Measurements from ENCODE around the gene MFSD12. TPM values are rescaled to one million over a fixed set of nuclear protein-coding genes. Genes with fewer than 3 reads are reported as not detected.

The MFSD12 gene
- total and polyA plus RNA-seq, 2 donors (not counting 3 experiments of a cell fraction or from before 2014, with no cell fraction given) = 51.7 to 78.9 TPM

DNA sequence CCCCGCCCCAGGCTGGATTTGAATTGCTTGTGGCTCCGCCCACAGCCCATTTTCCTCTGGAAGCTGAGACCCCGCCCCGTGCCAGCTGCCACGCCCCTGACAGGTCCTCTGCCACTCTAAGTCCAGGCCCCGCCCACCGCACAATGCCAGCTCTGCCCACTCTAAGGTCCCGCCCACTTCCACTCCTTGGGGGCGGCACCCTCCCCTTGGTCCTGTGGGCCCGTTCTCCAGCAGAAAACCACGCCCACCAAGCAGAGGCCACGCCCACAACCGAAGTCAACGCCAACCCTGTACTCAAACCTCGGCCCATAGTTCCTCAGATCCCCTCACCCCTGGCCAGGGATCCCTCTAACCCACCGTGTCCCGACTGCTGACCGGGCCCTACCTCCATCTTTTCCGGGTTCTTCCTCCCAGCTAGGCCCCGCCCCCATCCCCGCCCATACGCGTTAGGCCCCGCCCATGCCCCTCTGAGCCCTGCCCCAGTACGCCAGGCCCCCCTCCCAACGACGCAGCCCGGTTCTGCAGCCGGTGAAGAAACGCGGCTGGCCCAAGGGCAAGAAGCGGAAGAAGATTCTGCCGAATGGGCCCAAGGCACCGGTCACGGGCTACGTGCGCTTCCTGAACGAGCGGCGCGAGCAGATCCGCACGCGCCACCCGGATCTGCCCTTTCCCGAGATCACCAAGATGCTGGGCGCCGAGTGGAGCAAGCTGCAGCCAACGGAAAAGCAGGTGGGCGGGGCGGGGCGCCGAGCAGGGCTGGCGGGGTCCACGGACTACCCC, 16.7 kb upstream of the MFSD12 start:
- Histone ChIP-seq H4K20me1 (replicated peaks; ENCODE audit: control insufficient read depth, extremely low read depth, insufficient read depth, low read length) (no peaks in the 10 kb centered on the region), H2AFZ (ENCODE audit: low read depth, low read length) (peak overlapping the region; percentile 61), H3K4me2 (ENCODE audit: insufficient read depth, low read length) (no peak overlapping the region), H3K9me3 (replicated peaks; ENCODE audit: control insufficient read depth, insufficient read depth, low read length) (no peaks in the 10 kb centered on the region), H3K4me1 (ENCODE audit: control insufficient read depth, extremely low read depth, insufficient read depth, low read length) (peaks cover 15% of the 10 kb centered on the region), H3K27me3 (ENCODE audit: control insufficient read depth in 2 of 2, insufficient read depth in 2 of 2, low read length in 2 of 2) (no peaks in the 10 kb centered on the region), H3K79me2 (ENCODE audit: control insufficient read depth, insufficient read depth, low read length) (peaks cover 2% of the 10 kb centered on the region), H3K27ac (ENCODE audit: insufficient read depth, low read depth, low read length) (no peak overlapping the region), H3K9ac (replicated peaks; ENCODE audit: extremely low read depth, insufficient read depth, low read length) (no peak overlapping the region), H3K36me3 (ENCODE audit: control insufficient read depth in 2 of 2, extremely low read depth in 1 of 2, insufficient read depth in 2 of 2, low read length in 2 of 2) (peaks cover 0 to 3% of the 10 kb centered on the region in 2 experiments), H3K4me3 (replicated peaks in 1 of 3; ENCODE audit: insufficient read depth in 1 of 3, low read depth in 1 of 3, low read length in 3 of 3) (peak overlapping the region; percentile 81 to 99 (median 97)), H3K9me1 (replicated peaks; ENCODE audit: control insufficient read depth, extremely low read depth, insufficient read depth, low read length) (no peaks in the 10 kb centered on the region)
- intact Hi-C loops (cut with micrococcal nuclease) (loop anchor here (2.0 to 5.0 kb wide), 4 partner anchors 33 to 98 kb away; partner anchors contain the start of genes CACTIN, FZR1 and TBXA2R), dilution Hi-C loops (cut with MboI; ENCODE audit: extremely low pct_ligation_motif_present, low sequenced_read_pairs) (no loop called here)
- ChIA-PET CTCF (interaction anchor here (0.6 to 2.6 kb wide), 6 partner anchors 11 to 1428 kb away, joined by 3 to 27 read pairs (median 3); partner anchors contain the start of gene GIPC3), POLR2A (interaction anchor here (1.5 kb wide), 1 partner anchor 17 kb away, joined by 6 read pairs; the partner anchor contains the start of gene MFSD12)
- BruUV-seq (replicated peaks) = no TSS peak
- peak; percentile 99 for FAIRE-seq
- peak; percentile 98 for DNase-seq (ENCODE audit: low read depth, low spot score)
- no peak for TF ChIP-seq EZH2 (IDR thresholded peaks at IDR 0.05; ENCODE audit: borderline replicate concordance, low read depth, low read length, severe bottlenecking)
- TF ChIP-seq POLR2A (IDR thresholded peaks at IDR 0.05; ENCODE audit: low read depth, low read length) = peak; percentile 5
- TF ChIP-seq, protein P1, sequence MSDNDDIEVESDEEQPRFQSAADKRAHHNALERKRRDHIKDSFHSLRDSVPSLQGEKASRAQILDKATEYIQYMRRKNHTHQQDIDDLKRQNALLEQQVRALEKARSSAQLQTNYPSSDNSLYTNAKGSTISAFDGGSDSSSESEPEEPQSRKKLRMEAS (IDR thresholded peaks at IDR 0.05; ENCODE audit: insufficient read depth, insufficient read length) = no peak
- TF ChIP-seq GATA2 (IDR thresholded peaks at IDR 0.05; ENCODE audit: insufficient read depth, insufficient read length, low read depth, low read length) = no peak
- no peak for TF ChIP-seq MYC (IDR thresholded peaks at IDR 0.05; ENCODE audit: low read depth, low read length)
- no peak for TF ChIP-seq POLR2AphosphoS5 (IDR thresholded peaks at IDR 0.05; ENCODE audit: insufficient read depth, low read depth, low read length)

All from endothelial cell of umbilical vein (primary cell).